H1 (cell line): ENCODE measurements around the gene AOC1. TPM values are rescaled to one million over a fixed set of nuclear protein-coding genes. Genes with fewer than 3 reads are reported as not detected.

ENCODE experiments used
- ASH2L ChIP-seq: fragments of 200-600, 300-600 bp; sonication (generic); IDR thresholded peaks from one replicate; pipeline ENCODE4 v1.7.1; 2017; ENCODE audit warnings: low read length
- BACH1 ChIP-seq: IDR thresholded peaks from 2 replicates; pipeline ENCODE4 v1.6.1; 2012; ENCODE audit warnings: low read length, improper control_type of control experiment
- CBX5 ChIP-seq: fragments of 300-800, 300-1000 bp; sonication (generic); IDR thresholded peaks from 2 replicates; pipeline ENCODE4 v1.7.1; 2016; ENCODE audit warnings: antibody characterized with exemption, low read length, low read depth
- CTBP2 ChIP-seq: IDR thresholded peaks from 2 replicates; pipeline ENCODE4 v1.7.0; 2011; ENCODE audit warnings: borderline replicate concordance, mild to moderate bottlenecking, moderate library complexity, mixed read lengths, low read length; ENCODE audit not compliant: insufficient read depth, insufficient read length
- FOSL1 ChIP-seq: IDR thresholded peaks from 2 replicates; pipeline ENCODE4 v1.6.1; 2011; ENCODE audit warnings: mild to moderate bottlenecking, low read depth, low read length, moderate library complexity; ENCODE audit not compliant: insufficient read depth
- HDAC2 ChIP-seq, 2 experiments: fragments of 300-600 bp in 1 of 2; sonication (generic) in 1 of 2; IDR thresholded peaks; 2 replicates each; pipeline ENCODE4 v1.6.1; 2011 to 2012; ENCODE audit warnings: low read depth in 2 of 2, low read length in 2 of 2, mild to moderate bottlenecking in 2 of 2, moderate library complexity in 2 of 2, borderline replicate concordance in 1 of 2, inconsistent platforms in 1 of 2
- HDAC6 ChIP-seq: IDR thresholded peaks from one replicate; pipeline ENCODE4 v1.7.1; 2012; ENCODE audit warnings: low read depth, mild to moderate bottlenecking, inconsistent platforms, low read length, moderate library complexity
- KDM1A ChIP-seq: fragments of 200-600, 300-600 bp; sonication (generic); IDR thresholded peaks from 2 replicates; pipeline ENCODE4 v1.7.1; 2016; ENCODE audit warnings: mild to moderate bottlenecking, low read length, borderline replicate concordance
- KDM4A ChIP-seq: IDR thresholded peaks from one replicate; pipeline ENCODE4 v1.7.1; 2012; ENCODE audit warnings: low read depth, mild to moderate bottlenecking, moderate library complexity, low read length, inconsistent platforms; ENCODE audit not compliant: severe bottlenecking
- MAFK ChIP-seq: IDR thresholded peaks from 2 replicates; pipeline ENCODE4 v1.6.1; 2012; ENCODE audit warnings: low read depth, mild to moderate bottlenecking, improper control_type of control experiment, low read length
- NANOG ChIP-seq: IDR thresholded peaks from 2 replicates; pipeline ENCODE4 v1.6.1; 2011; ENCODE audit warnings: low read length, low read depth, mild to moderate bottlenecking, inconsistent platforms; ENCODE audit not compliant: insufficient read depth, poor library complexity, severe bottlenecking
- POU5F1 ChIP-seq: IDR thresholded peaks from 2 replicates; pipeline ENCODE4 v1.6.1; 2011; ENCODE audit warnings: low read depth, mild to moderate bottlenecking, low read length, moderate library complexity
- RXRA ChIP-seq: IDR thresholded peaks from 2 replicates; pipeline ENCODE4 v1.6.1; 2011; ENCODE audit warnings: low read depth, mild to moderate bottlenecking, low read length, moderate library complexity; ENCODE audit not compliant: insufficient read depth
- SAP30 ChIP-seq: fragments of 300-600 bp; sonication (generic); IDR thresholded peaks from 2 replicates; pipeline ENCODE4 v1.7.1; 2012; ENCODE audit warnings: low read length, moderate library complexity, mild to moderate bottlenecking, inconsistent platforms; ENCODE audit not compliant: insufficient read depth, insufficient replicate concordance
- SIRT6 ChIP-seq: IDR thresholded peaks from one replicate; pipeline ENCODE4 v1.7.1; 2012; ENCODE audit warnings: low read length, inconsistent platforms
- SIX5 ChIP-seq: IDR thresholded peaks from 2 replicates; pipeline ENCODE4 v1.6.1; 2011; ENCODE audit warnings: mild to moderate bottlenecking, low read depth, low read length
- SP1 ChIP-seq: IDR thresholded peaks from 2 replicates; pipeline ENCODE4 v1.6.1; 2011; ENCODE audit warnings: low read depth, low read length
- SP4 ChIP-seq: IDR thresholded peaks from 2 replicates; pipeline ENCODE4 v1.6.1; 2012; ENCODE audit warnings: low read length, inconsistent platforms
- SRF ChIP-seq: IDR thresholded peaks from 2 replicates; pipeline ENCODE4 v1.6.1; 2011; ENCODE audit warnings: mild to moderate bottlenecking, low read depth, low read length, moderate library complexity
- TAF1 ChIP-seq: IDR thresholded peaks from 2 replicates; pipeline ENCODE4 v1.6.1; 2011; ENCODE audit warnings: mild to moderate bottlenecking, low read depth, low read length
- TBP ChIP-seq: IDR thresholded peaks from 2 replicates; pipeline ENCODE4 v1.6.1; 2011; ENCODE audit warnings: low read depth, low read length, improper control_type of control experiment
- ZNF274 ChIP-seq: IDR thresholded peaks from 2 replicates; pipeline ENCODE4 v1.7.0; 2012; ENCODE audit warnings: low read length, borderline replicate concordance; ENCODE audit errors: extremely low read depth
- polyA plus RNA-seq, 7 experiments: library from polyadenylated mRNA; depleted of rRNA in 3 of 7; stranded (reverse) in 5 of 7; unstranded in 2 of 7; fragments of >200 nt in 5 of 7; fragments of 200-250 nt in 2 of 7; gene quantifications; 1 replicate in 5 of 7; 2 replicates in 1 of 7; 4 replicates in 1 of 7; pipeline versions ENCODE4 v1.2.1 to v1.2.3, GENCODE V29; 2011 to 2013; ENCODE audit warnings: missing spikeins in 2 of 7, mixed read lengths in 2 of 7
- total RNA-seq: library from RNA; stranded (reverse); fragmentation: NEBNext Ultra II Directional; extraction: Animal tissue kit (Norgen Biotek cat#: 25700); gene quantifications from 2 replicates; pipeline ENCODE4 v1.2.1, GENCODE V29; 2021
- TF ChIP-seq, protein P1 (sequence below): IDR thresholded peaks from 2 replicates; pipeline ENCODE4 v1.6.1; 2011; ENCODE audit warnings: low read depth, mild to moderate bottlenecking, low read length; ENCODE audit not compliant: insufficient read depth
- TF ChIP-seq, protein P2 (sequence below): IDR thresholded peaks from 2 replicates; pipeline ENCODE4 v1.6.1; 2012; ENCODE audit warnings: inconsistent platforms

AOC1 gene
- total and polyA plus RNA-seq, 2 of the 8 experiments (the other 6 are each of a cell fraction or from before 2014, with no cell fraction given): 0.15 to 0.17 TPM

DNA sequence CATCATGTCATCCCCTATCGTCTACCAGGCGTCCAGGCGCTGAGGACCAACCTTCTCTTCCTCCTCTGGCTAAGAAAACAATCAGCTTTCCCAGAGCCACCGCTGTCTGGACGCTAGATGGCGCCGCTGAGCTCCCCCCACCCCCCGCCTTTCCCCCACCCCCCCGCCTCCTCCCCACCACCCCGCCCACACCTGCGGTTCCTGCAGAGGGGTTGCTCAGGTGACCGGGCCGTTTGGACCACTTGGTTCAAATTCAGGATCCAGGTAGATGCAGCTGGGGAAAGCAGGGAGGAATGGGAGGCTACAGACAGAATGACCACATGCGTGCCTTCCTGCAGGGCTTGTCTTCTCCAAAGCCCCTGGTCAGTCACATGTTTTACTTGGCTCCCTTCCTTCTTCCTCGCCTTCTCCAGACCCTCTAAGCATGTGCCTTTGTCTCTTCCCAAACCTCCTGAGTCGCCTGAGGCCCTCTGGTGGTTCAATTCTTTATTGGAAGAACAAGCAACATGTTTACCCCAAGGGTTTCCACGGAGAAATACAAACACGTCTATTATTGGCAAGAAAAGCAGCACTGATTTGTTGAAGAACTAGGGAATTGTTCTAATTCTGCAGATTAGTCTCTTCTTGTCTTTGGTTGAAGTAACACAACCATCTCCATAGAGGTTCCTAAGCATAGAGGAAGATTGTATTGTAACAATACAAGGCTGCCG lies 24.7 kb downstream of the AOC1 start (continued):
- TF ChIP-seq NANOG (no peak), ZNF274 (no peak), KDM1A (no peak), TBP (peak; percentile 49), SP1 (0 out of 2 replicates have a peak, but pooled peaks have one; percentile 6), SIX5 (no peak), KDM4A (peak; percentile 51), SAP30 (no peak), CBX5 (no peak), MAFK (no peak), ASH2L (no peak), POU5F1 (no peak), FOSL1 (no peak), CTBP2 (no peak), HDAC6 (no peak), TAF1 (0 out of 2 replicates have a peak, but pooled peaks have one; percentile 59), RXRA (no peak), BACH1 (no peak), SRF (no peak), SIRT6 (no peak), HDAC2 (IDR thresholded peaks at IDR 0.05; ENCODE audit: borderline replicate concordance in 1 of 2, low read depth in 2 of 2, low read length in 2 of 2) (no peak), SP4 (no peak)
- TF ChIP-seq, protein P1, sequence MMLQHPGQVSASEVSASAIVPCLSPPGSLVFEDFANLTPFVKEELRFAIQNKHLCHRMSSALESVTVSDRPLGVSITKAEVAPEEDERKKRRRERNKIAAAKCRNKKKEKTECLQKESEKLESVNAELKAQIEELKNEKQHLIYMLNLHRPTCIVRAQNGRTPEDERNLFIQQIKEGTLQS: peak; percentile 31; the same call in 1 of the 2 replicates
- TF ChIP-seq, protein P2, sequence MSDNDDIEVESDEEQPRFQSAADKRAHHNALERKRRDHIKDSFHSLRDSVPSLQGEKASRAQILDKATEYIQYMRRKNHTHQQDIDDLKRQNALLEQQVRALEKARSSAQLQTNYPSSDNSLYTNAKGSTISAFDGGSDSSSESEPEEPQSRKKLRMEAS: peak; percentile 96
